GM12875 (cell line): ENCODE results near the gene KNOP1.

Experiments
- H3K4me3 ChIP-seq: one replicate; pipeline ENCODE4 v1.5.1; 2011; ENCODE audit warnings: low read depth, low read length, control low read depth
- CTCF ChIP-seq: IDR thresholded peaks from 2 replicates; pipeline ENCODE4 v1.5.1; 2011; ENCODE audit warnings: low read depth, mild to moderate bottlenecking, control low read depth, inconsistent platforms, low read length, moderate library complexity, borderline replicate concordance; ENCODE audit not compliant: insufficient read depth

The KNOP1 gene

DNA sequence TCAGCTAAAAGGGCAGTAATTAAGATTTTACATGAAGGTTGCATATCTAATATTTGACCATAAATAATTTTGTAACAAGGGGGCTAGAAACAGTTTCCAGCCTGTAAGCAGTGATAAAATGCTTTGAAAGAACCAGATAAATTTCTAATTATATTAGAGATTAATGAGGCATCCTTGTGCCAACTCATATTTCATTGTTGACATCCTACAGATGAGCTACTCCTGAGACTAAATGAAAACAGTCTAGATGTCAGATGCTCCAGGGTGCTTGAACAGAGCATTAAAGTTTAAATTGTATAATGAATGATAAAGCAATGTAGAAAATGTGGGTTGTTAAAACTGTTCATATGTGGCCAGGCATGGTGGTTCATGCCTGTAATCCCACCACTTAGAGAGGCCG is 23.3 kb upstream of the KNOP1 start:
- H3K4me3 ChIP-seq: no peak overlapping the region
- no peak for TF ChIP-seq CTCF

- no peak overlapping the region for H3K4me3 ChIP-seq
- no peak for TF ChIP-seq CTCF
These were observed 19.4 kb upstream of the KNOP1 start for GRCh38 chr16:19737306-19738038.

- TF ChIP-seq CTCF: no peak
- no peak overlapping the region for H3K4me3 ChIP-seq
These were observed 17.2 kb upstream of the KNOP1 start for GRCh38 chr16:19735074-19735867.

DNA sequence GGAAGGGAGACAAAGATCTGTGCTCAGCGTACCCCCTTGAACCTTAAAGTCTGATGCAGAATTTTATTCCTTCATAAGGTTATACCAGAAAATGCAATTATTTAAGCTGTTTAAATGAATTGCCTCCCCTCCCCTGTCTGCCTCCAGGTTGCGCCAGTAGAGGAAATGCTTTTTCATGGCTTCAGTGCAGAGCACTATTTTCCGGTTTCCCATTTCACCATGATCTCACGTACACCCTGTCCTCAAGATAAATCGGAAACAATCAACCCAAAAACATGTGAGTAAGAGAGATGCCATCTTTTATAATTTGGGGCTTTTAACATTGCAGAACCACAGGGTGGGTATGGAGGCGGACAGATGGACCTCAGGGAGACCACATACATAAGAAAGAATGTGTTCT is 15.5 kb upstream of the KNOP1 start:
- no peak overlapping the region for H3K4me3 ChIP-seq
- TF ChIP-seq CTCF: no peak

- no peak overlapping the region for H3K4me3 ChIP-seq
- no peak for TF ChIP-seq CTCF
These were observed 10.6 kb upstream of the KNOP1 start for GRCh38 chr16:19728636-19728965.

DNA sequence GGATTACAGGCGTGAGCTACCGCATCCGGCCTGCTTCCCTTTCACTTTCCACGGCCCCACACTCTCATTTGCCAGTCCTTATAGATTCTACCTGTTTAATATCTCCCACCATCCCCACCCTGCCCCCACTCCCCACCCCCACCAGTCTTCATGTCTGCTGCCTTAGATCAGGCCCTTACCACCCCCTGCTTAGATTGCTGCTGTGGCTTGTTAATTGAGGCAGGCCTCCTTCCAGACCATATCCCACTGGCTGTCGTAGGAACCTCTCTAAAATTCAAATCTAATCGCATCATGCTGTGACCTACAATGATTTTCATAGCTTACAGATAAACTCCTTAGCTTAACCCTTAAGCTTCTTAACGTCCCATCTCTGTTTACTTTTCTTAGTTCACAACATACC is 5.0 kb upstream of the KNOP1 start:
- H3K4me3 ChIP-seq: no peak overlapping the region
- TF ChIP-seq CTCF: no peak
